ENCODE measurements around the gene LIPK. TPM values are rescaled to one million over a fixed set of nuclear protein-coding genes. Genes with fewer than 3 reads are reported as not detected.
A peak's percentile ranks its signal among the peaks of the same experiment; 100 is the strongest.

Gene LIPK
- total RNA-seq, 1 donor from 2014 or later: not detected

DNA sequence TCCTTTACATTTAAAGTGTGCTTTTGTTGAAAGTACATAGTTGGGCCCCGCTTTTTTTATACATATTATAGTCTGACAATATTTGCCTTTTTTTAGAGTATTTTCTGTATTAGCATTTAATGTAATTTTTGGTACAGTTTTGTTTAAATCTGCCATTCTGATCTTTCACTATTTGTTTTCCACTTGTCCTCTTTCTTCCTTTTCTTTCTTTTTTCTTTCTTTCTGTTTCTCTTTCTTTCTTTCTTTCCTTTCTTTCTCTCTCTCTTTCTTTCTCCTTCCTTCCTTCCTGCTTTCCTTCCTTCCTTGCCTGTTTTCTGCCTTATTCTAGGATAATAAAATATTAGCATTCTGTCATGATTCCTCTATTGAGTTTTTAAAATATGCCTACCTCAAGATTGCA, 9.5 kb downstream of the LIPK start:
- Mint-ChIP-seq H3K27me3 (ENCODE audit: unreplicated experiment) (no peaks in the 10 kb centered on the region), H3K4me3 (ENCODE audit: unreplicated experiment) (no peak overlapping the region), H3K4me1 (ENCODE audit: unreplicated experiment) (no peaks in the 10 kb centered on the region), H3K36me3 (ENCODE audit: low read depth, unreplicated experiment) (no peaks in the 10 kb centered on the region), H3K27ac (ENCODE audit: unreplicated experiment) (no peak overlapping the region), H3K9me3 (ENCODE audit: unreplicated experiment) (no peaks in the 10 kb centered on the region)
- TF ChIP-seq, protein P1, sequence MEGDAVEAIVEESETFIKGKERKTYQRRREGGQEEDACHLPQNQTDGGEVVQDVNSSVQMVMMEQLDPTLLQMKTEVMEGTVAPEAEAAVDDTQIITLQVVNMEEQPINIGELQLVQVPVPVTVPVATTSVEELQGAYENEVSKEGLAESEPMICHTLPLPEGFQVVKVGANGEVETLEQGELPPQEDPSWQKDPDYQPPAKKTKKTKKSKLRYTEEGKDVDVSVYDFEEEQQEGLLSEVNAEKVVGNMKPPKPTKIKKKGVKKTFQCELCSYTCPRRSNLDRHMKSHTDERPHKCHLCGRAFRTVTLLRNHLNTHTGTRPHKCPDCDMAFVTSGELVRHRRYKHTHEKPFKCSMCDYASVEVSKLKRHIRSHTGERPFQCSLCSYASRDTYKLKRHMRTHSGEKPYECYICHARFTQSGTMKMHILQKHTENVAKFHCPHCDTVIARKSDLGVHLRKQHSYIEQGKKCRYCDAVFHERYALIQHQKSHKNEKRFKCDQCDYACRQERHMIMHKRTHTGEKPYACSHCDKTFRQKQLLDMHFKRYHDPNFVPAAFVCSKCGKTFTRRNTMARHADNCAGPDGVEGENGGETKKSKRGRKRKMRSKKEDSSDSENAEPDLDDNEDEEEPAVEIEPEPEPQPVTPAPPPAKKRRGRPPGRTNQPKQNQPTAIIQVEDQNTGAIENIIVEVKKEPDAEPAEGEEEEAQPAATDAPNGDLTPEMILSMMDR (IDR thresholded peaks at IDR 0.05; ENCODE audit: unreplicated experiment): no peak
- no peak for DNase-seq (ENCODE audit: low spot score)

DNA sequence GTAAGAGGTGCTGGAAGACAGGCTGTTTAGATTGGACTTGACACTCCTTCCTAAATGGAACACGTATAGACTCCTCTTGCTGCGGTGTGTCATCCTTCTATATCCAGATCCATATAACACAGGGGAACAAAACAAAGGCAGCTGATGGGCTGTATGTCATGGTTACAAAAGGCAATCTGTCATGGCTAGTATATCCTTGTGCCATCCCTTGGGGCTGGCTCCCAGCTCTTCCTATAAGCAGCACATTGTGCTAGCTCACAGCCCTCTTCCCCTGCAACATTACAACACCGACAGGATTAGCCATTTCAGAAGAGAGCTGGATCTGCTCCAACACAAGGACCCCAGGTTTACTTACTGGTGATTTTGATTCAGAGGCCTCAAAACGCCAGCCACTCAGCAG, 15.3 kb downstream of the LIPK start:
- H3K9me3 Mint-ChIP-seq (ENCODE audit: unreplicated experiment): no peaks in the 10 kb centered on the region
- H3K4me1 Mint-ChIP-seq (ENCODE audit: unreplicated experiment): peaks cover 3% of the 10 kb centered on the region
- DNase-seq (ENCODE audit: low spot score): no peak
- peaks cover 3% of the 10 kb centered on the region for H3K27me3 Mint-ChIP-seq (ENCODE audit: unreplicated experiment)
- H3K36me3 Mint-ChIP-seq (ENCODE audit: low read depth, unreplicated experiment): no peaks in the 10 kb centered on the region
- no peak overlapping the region for H3K4me3 Mint-ChIP-seq (ENCODE audit: unreplicated experiment)
- TF ChIP-seq, protein P1 (IDR thresholded peaks at IDR 0.05; ENCODE audit: unreplicated experiment): no peak
- H3K27ac Mint-ChIP-seq (ENCODE audit: unreplicated experiment): no peak overlapping the region

DNA sequence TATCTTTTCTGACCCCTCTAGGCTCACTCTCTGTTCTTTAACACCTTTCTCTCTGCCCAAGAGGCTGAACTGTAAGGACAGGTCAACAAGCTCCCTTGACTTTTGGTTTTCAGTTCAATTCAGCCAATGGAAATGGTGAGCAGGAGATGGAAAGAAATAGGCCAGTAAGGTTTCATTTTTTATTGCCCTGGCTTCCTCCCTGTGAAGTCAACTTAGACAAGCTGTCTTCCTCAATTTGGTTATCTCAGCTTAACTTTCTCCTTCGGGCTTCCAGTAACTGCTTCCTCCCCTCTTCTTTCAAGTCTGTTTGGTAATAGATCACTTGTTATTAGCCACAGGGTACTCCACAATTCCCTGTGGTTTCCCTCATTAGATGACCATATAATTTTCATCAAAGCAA, 19.7 kb downstream of the LIPK start:
- H3K36me3 Mint-ChIP-seq (ENCODE audit: low read depth, unreplicated experiment): no peaks in the 10 kb centered on the region
- no peak overlapping the region for H3K4me3 Mint-ChIP-seq (ENCODE audit: unreplicated experiment)
- H3K27ac Mint-ChIP-seq (ENCODE audit: unreplicated experiment): no peak overlapping the region
- peaks cover 3% of the 10 kb centered on the region for H3K4me1 Mint-ChIP-seq (ENCODE audit: unreplicated experiment)
- TF ChIP-seq, protein P1 (IDR thresholded peaks at IDR 0.05; ENCODE audit: unreplicated experiment): no peak
- H3K27me3 Mint-ChIP-seq (ENCODE audit: unreplicated experiment): peaks cover 3% of the 10 kb centered on the region
- no peaks in the 10 kb centered on the region for H3K9me3 Mint-ChIP-seq (ENCODE audit: unreplicated experiment)
- DNase-seq (ENCODE audit: low spot score): no peak

DNA sequence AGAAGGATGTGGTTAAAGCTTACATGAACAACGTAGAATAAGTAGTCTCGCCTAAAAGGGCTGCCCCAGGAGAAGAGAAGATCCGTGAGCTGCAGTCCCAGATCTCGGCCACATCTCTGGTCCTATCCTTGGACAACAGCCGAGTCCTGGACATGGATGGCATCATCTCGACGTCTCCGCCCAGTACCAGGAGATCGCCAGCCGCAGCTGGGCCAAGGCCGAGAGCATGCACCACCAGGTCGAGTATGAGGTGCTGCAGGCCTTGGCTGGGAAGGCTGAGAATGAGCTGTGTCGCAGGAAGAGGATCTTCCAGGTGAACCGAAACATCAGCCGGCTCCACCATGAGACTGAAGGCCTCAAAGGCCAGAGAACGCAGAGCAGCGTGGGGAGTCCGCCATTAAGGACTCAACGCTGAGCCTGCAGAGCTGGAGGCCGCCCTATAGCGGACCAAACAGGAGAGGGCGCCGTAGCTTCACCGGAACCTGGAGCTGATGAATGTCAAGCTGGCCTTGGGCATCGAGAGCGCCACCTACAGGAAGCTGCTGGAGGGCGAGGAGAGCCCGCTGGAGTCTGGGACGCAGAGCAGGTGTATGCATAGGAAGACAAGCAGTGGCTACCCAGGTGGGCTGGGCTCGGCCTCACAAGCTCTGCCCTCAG, 22.2 kb downstream of the LIPK start:
- no peak overlapping the region for H3K27ac Mint-ChIP-seq (ENCODE audit: unreplicated experiment)
- no peak overlapping the region for H3K4me3 Mint-ChIP-seq (ENCODE audit: unreplicated experiment)
- no peaks in the 10 kb centered on the region for H3K36me3 Mint-ChIP-seq (ENCODE audit: low read depth, unreplicated experiment)
- TF ChIP-seq, protein P1 (IDR thresholded peaks at IDR 0.05; ENCODE audit: unreplicated experiment): peak; percentile 80
- H3K9me3 Mint-ChIP-seq (ENCODE audit: unreplicated experiment): no peaks in the 10 kb centered on the region
- H3K27me3 Mint-ChIP-seq (ENCODE audit: unreplicated experiment): peaks cover 3% of the 10 kb centered on the region
- peak; percentile 78 for DNase-seq (ENCODE audit: low spot score)
- peaks cover 3% of the 10 kb centered on the region for H3K4me1 Mint-ChIP-seq (ENCODE audit: unreplicated experiment)

DNA sequence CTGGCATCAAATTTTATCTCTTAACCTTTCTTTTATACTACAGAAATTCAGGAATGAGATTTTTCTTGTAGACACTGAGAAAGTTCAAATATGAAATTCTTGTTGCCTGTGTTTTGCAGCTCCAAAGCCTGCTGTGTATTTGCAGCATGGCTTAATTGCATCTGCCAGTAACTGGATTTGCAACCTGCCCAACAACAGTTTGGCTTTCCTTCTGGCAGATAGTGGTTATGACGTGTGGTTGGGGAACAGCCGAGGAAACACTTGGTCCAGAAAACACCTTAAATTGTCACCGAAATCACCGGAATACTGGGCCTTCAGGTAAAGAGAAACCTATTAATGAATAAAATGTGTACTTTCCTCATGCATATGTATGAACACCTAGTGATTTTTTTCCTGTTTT, 24.8 kb downstream of the LIPK start:
- Mint-ChIP-seq H3K4me1 (ENCODE audit: unreplicated experiment) (peaks cover 3% of the 10 kb centered on the region), H3K9me3 (ENCODE audit: unreplicated experiment) (no peaks in the 10 kb centered on the region), H3K27me3 (ENCODE audit: unreplicated experiment) (peaks cover 2% of the 10 kb centered on the region), H3K36me3 (ENCODE audit: low read depth, unreplicated experiment) (no peaks in the 10 kb centered on the region), H3K27ac (ENCODE audit: unreplicated experiment) (no peak overlapping the region), H3K4me3 (ENCODE audit: unreplicated experiment) (no peak overlapping the region)
- DNase-seq (ENCODE audit: low spot score): no peak
- TF ChIP-seq, protein P1 (IDR thresholded peaks at IDR 0.05; ENCODE audit: unreplicated experiment): no peak

Data from endothelial cell (in vitro differentiated cells).